ENCODE results near the gene FBXO3. TPM values are rescaled to one million over a fixed set of nuclear protein-coding genes. Genes with fewer than 3 reads are reported as not detected.
"Not testable (repeated sequence)": the region's sequence is repeated elsewhere in the genome, so short reads cannot be mapped to it uniquely, and the experiment has no call there.

Gene FBXO3
- total and polyA plus RNA-seq, 9 donors: 25.2 to 43.0 (median 33.8) TPM

- Histone ChIP-seq H3K4me1 (ENCODE audit: insufficient read depth) (peaks cover 2% of the 10 kb centered on the region), H3K36me3 (no peaks in the 10 kb centered on the region), H3K27me3 (no peaks in the 10 kb centered on the region), H3K4me3 (no peak overlapping the region), H3K27ac (no peak overlapping the region), H3K9me3 (no peaks in the 10 kb centered on the region)
- DNase-seq: no peak
- no peak for TF ChIP-seq POLR2A (IDR thresholded peaks at IDR 0.05)
- TF ChIP-seq EP300 (IDR thresholded peaks at IDR 0.05): no peak
- TF ChIP-seq CTCF (IDR thresholded peaks at IDR 0.05): no peak
- 29 to 57% (median 53%) methylated on average over 5 of the region's 5 CpGs for WGBS, 3 donors
- intact Hi-C loops (cut with DNase I): no loop called here
Observed at GRCh38 chr11:33713151-33713855, 61.0 kb downstream of the FBXO3 start.

- intact Hi-C loops (cut with DNase I): no loop called here
- Histone ChIP-seq H3K4me1 (ENCODE audit: insufficient read depth) (peaks cover 2% of the 10 kb centered on the region), H3K36me3 (no peaks in the 10 kb centered on the region), H3K27ac (no peak overlapping the region), H3K9me3 (no peaks in the 10 kb centered on the region), H3K4me3 (no peak overlapping the region), H3K27me3 (no peaks in the 10 kb centered on the region)
- WGBS, 3 donors: 77 to 82% (median 81%) methylated on average over 3 of the region's 3 CpGs
- DNase-seq: no peak
- no peak for TF ChIP-seq CTCF (IDR thresholded peaks at IDR 0.05)
- TF ChIP-seq EP300 (IDR thresholded peaks at IDR 0.05): no peak
- TF ChIP-seq POLR2A (IDR thresholded peaks at IDR 0.05): no peak
Observed at GRCh38 chr11:33712436-33712835, 61.9 kb downstream of the FBXO3 start.

- Histone ChIP-seq H3K4me1 (ENCODE audit: insufficient read depth) (peaks cover 2% of the 10 kb centered on the region), H3K36me3 (no peaks in the 10 kb centered on the region), H3K27me3 (no peaks in the 10 kb centered on the region), H3K9me3 (no peaks in the 10 kb centered on the region), H3K4me3 (no peak overlapping the region), H3K27ac (no peak overlapping the region)
- no peak for DNase-seq
- TF ChIP-seq CTCF (IDR thresholded peaks at IDR 0.05): no peak
- TF ChIP-seq POLR2A (IDR thresholded peaks at IDR 0.05): no peak
- no peak for TF ChIP-seq EP300 (IDR thresholded peaks at IDR 0.05)
- intact Hi-C loops (cut with DNase I): no loop called here
- 56 to 65% (median 62%) methylated on average over 3 of the region's 3 CpGs for WGBS, 3 donors
Observed at GRCh38 chr11:33709466-33709865, 64.9 kb downstream of the FBXO3 start.

GRCh38 chr11:33708985-33709384, 65.3 kb downstream of the FBXO3 start:
- WGBS, 3 donors: 81 to 88% (median 84%) methylated on average over 1 of the region's 1 CpG
- no peak for DNase-seq
- Histone ChIP-seq H3K27ac (no peak overlapping the region), H3K27me3 (no peaks in the 10 kb centered on the region), H3K4me1 (ENCODE audit: insufficient read depth) (peaks cover 2% of the 10 kb centered on the region), H3K36me3 (no peaks in the 10 kb centered on the region), H3K4me3 (no peak overlapping the region), H3K9me3 (no peaks in the 10 kb centered on the region)
- intact Hi-C loops (cut with DNase I): no loop called here
- no peak for TF ChIP-seq CTCF (IDR thresholded peaks at IDR 0.05)

- H3K27me3 ChIP-seq; H3K27ac ChIP-seq; H3K9me3 ChIP-seq; H3K36me3 ChIP-seq; DNase-seq; H3K4me3 ChIP-seq; intact Hi-C loops (cut with DNase I); H3K4me1 ChIP-seq (ENCODE audit: insufficient read depth): not testable (repeated sequence)
- WGBS, 3 donors: 97 to 100% (median 100%) methylated on average over 1 to 2 of the region's 2 CpGs
Observed at GRCh38 chr11:33707831-33708230, 66.5 kb downstream of the FBXO3 start.
